Cerebellar nuclear complex (tissue), 1 donor: Measurements from ENCODE around the gene GSTA1.
"Not testable (repeated sequence)": the region's sequence is repeated elsewhere in the genome, so short reads cannot be mapped to it uniquely, and the experiment has no call there.

Source experiments
- DNase-seq, 2 experiments: peaks; one replicate each; lab custom pipeline; 2025; lab: John Stamatoyannopoulos, UW

The GSTA1 gene

DNA sequence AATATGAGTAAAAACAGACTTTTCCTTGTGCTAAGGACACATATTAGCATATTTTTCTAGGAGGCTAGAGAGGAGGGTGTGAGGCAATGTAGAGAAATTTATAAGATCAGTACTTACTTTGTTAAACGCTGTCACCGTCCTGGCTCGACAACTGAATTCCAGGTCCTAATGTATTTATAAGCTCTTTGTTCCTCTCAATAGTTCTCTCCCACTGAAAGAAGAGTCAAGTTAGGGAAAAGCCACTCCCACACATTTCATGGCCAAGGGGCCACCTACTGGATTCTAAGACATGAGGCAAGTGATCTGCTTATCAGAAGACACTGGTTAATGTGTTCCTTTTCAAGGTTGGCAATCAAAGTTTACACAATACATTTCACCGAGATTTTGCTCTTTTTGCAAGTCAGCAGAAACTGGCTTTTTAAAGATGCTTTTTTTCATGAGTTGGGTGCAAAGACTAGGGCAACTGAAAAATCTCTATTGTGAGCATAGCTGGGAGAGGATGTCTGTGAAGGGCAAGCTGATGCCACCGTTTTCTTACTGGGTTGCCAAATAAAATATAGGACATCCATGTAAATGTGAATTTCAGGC lies at the start of gene GSTA1:
GSTA1 (minus strand) TSS at position 149 of the 588 bp plus-strand sequence. CDS start 4,549 bp downstream, outside the sequence.
- DNase-seq, result not testable (repeated sequence)

DNA sequence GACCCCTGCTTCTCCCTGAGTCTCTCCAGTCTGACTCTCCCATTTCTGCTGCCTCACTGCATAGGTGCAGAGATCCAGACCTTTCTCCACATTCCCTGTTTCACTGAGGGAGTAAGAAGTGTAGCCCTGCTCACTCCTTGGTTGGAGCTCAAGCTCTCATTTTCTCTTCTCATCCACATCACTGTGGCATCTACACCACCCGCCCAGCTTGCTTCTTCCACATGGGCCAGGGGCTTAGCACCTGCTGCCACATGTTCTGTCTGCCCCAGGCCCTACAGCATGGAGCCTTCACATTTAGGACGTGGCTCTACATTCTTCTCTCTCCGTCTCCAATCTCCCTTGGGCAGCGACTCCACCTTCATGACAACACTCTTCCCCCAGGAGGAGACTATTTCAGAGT lies 45.5 kb upstream of the GSTA1 start:
- DNase-seq, result no peak

- DNase-seq, result no peak
These were observed 42.4 kb upstream of the GSTA1 start for GRCh38 chr6:52846002-52846401.

DNA sequence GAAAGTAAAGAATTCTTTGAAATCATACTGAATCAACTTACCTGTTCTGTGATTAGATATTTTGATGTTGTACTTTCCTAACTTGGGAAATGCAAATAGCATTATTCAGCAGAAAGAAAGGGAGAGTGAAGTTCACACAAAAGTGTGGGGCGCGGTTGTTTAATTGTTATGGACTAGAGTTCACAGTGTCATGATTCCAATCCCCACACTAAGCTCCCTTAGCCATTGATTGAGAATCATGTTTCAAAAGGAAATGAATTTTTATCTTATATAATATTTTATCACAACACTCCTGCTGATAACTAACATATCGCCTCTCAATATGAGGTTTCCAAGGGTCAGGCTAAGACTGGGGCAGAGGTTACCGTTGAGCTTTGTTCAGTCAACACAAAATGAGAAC lies 40.0 kb upstream of the GSTA1 start:
- DNase-seq, result no peak

GRCh38 chr6:52840763-52841585 lies 37.4 kb upstream of the GSTA1 start, which contains the start of gene GSTA5:
Gene GSTA5 (minus strand): TSS chr6:52840813.
- DNase-seq, result no peak

DNA sequence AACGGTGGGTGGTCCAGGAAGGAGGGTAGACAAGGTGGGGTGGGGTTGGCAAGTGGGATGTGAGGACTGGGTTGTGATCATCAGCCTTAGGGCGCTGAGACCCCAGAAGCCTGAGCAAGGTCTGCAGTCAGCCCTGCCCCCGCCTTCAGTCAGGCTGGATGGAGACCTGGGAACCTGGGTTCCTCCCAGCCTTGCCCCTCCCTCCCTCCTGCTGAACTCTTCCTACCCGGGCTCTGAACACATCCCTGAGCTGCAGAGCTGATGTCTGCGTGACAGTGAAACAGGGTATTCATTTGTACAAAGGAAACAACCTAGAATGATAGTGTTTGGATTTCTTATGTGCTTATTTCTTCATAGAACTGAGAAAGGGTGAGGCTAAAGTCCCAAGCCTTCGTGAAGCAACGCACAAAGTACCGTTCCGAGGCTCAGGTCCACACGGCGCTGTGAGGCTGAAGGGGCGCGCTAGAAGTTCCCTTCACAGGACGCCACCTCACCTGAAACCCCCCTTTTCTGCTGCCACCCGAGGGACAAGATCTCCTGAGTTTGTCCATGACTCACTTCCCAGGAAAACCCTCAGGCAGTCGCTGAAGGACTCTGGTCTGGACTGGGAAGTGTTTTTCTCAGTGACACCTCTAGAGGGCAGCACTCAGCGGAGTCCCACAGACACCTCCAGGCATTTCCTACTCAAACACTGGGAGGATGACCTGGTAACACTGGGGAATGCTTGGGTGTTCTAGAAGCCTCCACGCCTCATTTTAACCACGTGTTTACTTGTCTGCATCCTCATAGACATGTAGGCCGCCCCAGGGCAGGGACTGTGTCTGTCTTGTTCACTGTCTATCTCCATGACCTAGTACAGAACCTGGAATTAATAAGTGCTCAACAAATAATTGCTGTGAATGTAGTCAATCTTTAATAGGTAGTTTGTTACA lies 35.8 kb upstream of the GSTA1 start:
- no peak for DNase-seq

DNA sequence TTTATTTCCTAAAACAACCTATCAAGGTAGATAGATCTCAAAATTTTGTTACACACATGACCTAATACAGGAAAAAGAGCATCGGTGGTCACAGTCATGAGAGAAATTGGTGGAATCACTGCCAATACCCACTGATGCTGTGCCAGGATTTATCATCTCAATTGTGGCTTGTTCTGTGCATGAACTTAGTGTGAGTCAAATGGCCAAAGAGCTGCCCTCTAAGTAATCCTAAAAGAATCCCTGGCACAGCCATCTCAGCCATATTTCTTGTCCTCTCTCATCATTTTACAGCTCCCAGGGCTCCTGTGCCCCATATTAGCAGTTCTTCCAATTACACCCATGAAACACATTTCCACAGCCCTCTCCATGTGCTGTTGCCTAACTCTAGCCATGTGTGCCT lies 30.9 kb upstream of the GSTA1 start:
- no peak for DNase-seq

- DNase-seq, result not testable (repeated sequence)
These were observed 27.3 kb upstream of the GSTA1 start for GRCh38 chr6:52830869-52831268.

- no peak for DNase-seq
These were observed 25.6 kb upstream of the GSTA1 start for GRCh38 chr6:52829046-52829817.

DNA sequence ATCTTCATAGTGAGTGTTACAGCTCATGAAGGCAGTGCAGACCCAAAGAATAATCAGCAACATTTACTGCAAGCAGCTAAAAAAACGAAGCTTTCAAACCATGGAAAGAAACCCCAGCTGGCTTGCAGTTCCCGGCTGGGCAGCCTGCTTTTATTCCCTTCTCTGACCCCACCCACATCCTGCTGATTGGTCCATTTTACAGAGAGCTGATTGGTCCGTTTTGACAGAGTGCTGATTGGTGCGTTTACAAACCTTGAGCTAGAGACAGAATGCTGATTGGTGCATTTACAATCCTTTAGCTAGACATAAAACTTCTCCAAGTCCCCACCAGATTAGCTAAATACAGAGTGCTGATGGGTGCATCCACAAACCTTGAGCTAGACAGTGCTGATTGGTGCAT lies 25.0 kb upstream of the GSTA1 start:
- not testable (repeated sequence) for DNase-seq

DNA sequence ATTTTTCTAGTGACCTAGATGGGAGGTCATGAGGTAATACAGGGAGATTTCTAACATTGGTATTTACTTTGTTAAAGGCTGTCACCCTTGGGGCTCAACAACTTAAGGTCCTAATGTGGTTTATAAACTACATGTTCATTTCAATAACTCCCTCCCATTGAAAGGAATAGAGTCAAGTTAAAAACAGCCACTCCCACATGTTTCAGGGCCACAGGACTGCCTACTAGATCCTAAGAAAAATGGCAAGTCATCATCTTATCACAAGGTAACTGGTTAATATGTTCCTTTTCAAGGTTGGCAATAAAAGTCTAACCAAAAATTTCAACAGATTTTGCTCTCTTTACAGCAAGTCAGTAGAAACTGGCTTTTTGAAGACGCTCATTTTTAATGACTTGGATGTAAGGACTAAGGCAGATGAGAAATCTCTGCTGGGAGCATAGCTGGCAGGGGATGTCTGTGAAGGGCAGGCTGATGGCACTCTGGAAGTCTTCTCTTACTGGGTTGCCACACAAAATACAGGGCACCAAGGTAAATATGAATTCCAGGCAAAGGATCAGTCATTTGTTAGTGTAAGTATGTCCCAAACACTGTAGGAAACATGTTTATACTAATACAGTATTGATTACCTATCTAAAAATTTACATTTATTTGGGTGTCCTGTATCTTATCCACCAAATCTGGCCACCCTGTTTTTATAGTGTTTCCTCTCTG lies 23.6 kb upstream of the GSTA1 start:
- DNase-seq, result not testable (repeated sequence)

GRCh38 chr6:52826513-52826912 lies 22.9 kb upstream of the GSTA1 start:
- DNase-seq, result no peak

DNA sequence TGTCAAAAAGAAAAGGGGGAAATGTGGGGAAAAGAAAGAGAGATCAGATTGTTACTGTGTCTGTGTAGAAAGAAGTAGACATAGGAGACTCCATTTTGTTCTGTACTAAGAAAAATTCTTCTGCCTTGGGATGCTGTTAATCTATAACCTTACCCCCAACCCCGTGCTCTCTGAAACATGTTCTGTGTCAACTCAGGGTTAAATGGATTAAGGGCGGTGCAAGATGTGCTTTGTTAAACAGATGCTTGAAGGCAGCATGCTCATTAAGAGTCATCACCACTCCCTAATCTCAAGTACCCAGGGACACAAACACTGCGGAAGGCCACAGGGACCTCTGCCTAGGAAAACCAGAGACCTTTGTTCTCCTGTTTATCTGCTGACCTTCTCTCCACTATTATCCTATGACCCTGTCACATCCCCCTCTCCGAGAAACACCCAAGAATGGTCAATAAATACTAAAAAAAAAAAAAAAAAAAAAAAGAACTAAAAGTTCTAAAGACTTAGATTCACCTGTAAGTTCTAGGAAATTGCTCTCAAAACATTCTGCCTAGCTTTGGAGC lies 22.4 kb upstream of the GSTA1 start:
- not testable (repeated sequence) for DNase-seq

DNA sequence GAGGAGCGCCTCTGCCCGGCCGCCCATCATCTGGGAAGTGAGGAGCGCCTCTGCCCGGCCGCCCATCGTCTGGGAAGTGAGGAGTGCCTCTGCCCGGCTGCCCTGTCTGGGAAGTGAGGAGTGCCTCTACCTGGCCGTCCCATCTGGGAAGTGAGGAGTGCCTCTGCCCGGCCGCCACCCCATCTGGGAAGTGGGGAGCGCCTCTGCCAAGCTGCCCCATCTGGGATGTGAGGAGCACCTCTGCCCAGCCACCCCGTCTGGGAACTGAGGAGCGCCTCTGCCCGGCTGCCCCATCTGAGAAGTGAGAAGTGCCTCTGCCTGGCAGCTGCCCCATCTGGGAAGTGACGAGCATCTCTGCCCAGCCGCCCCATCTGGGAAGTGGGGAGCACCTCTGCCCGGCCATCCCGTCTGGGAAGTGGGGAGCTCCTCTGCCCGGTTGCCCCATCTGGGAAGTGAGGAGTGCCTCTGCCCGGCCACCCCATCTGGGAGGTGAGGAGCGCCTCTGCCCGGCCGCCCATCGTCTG lies 21.7 kb upstream of the GSTA1 start:
- DNase-seq, result not testable (repeated sequence)

DNA sequence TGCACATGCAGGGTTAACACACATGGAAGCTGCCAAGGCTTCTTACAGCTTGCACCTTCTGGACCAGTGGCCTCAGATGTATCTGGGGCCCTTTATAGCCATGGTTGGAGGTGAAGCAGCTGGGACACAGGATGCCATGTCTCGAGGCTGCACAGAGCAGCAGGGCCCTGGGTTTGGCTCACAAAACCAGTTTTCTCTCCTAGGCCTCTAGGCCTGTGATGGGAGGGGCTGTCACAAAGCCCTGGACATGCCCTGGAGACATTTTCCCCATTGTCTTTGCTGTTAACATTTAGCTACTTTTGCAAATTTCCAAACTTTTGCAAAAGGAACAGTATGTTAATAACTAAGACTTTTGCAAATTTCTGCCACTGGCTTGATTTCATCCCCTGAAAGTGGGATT lies 18.2 kb upstream of the GSTA1 start:
- no peak for DNase-seq

DNA sequence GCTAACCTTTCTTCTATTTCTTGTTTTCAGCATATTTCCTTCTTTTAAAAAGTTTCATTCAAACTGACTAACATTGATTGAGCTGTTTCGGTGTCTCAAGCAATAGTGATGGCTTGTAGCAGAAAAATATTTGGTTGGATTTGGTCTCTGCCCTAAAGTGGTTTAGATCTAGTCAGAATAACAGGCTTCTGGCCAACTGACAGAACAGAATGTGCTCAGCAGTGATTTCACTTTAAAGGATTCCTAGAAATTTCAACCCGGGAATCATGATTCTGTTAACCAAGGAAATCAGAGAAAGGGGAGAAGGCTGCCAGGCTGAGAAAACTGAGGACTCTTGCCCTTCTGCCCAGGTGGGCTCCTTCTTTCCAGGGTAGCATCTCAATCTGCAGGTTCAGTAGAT lies 16.6 kb upstream of the GSTA1 start:
- no peak for DNase-seq

- no peak for DNase-seq
These were observed 11.8 kb upstream of the GSTA1 start for GRCh38 chr6:52815167-52816092.

- DNase-seq, result not testable (repeated sequence)
These were observed 10.9 kb upstream of the GSTA1 start for GRCh38 chr6:52814545-52814944.

- DNase-seq, result not testable (repeated sequence)
These were observed 6.2 kb upstream of the GSTA1 start for GRCh38 chr6:52809777-52810176.
